ENCODE measurements around the gene ARSK.

The ARSK gene

DNA sequence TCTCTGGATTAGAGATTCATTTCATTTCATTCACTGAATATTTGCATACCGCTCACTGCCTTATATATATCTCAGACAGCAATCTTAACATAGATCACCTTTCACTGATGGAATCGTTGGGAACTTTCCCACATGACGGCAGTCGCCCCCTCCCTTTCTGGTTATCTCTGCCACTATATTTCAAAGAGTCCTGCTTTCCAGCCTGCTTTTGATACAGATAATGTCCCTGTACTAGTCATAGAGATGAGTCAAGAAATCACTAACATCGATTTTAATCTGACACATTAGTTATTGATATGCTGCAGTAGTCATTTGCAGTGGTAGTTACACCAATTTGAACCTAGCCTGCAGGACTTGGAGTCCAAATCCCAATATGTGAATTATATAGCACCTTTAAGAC lies 8.5 kb downstream of the ARSK start:
- DNase-seq (ENCODE audit: extremely low read depth in 1 of 2, low read depth in 1 of 2): no peak

DNA sequence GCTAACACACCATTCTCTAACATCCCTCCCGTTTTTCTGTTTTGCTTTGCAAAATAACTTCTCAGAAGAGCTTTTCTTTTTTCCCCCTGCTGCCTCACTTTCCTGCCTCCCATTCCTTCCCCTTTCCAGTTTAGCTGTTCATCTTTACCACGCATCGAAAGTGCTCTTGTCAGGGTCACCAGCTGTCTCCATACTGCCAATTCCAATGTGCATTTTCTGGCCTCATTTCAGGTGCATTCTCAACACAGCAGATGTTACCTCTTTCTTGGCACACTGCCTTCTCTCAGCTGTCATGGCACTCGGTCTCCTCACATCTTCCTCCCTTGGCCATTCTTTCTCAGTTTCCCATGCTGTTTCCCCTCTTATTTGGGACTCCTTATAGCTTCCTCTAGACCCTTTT lies 9.5 kb downstream of the ARSK start:
- no peak for DNase-seq (ENCODE audit: extremely low read depth in 1 of 2, low read depth in 1 of 2)

DNA sequence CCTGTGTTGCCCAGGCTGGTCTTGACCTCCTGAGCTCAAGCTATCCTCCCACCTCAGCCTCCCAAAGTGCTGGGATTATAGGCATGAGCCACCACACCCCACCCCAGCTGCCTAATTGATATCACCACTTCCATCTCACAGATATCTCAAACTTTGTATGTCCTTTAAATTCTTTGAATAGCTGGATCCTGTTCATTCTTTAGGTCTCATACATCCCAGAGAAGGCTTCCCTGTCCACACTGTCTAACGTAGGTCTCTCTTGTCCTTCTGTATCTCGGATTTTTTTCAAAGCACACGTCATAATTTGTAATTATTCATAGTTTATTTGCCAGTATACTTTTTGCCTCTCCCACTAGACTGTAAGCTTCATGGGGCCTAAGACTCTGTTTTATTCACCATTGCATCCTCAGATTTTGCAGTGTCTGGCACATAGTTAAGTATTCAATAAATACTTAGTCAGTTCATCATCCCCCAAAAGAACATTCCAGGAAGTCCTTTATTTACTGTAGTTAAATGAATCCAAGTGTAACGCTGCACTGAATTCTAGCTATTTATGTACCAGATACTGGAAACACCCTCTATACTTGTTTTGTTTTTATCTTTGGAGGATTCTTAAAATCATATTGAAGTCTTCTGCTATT lies 10.5 kb downstream of the ARSK start:
- no peak for DNase-seq (ENCODE audit: extremely low read depth in 1 of 2, low read depth in 1 of 2)

DNA sequence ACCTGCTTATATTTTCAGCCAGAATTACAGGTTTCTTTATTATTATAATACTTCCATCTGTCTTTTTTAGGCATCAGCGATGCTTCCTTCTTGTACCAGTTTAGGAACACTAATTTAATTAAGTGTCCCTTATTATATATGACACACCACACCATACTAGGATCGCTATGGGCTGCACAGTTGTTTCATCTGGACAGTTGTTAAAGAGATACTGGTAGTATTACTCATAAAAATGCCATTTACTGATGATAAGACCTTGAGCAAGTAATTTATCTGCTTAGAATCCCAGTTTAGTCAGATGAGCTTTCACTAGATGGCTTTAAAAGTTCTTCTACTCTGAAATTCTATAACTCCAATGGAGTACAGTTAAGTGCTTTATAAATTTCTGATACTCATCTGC lies 17.1 kb downstream of the ARSK start:
- no peak for DNase-seq (ENCODE audit: extremely low read depth in 1 of 2, low read depth in 1 of 2)

DNA sequence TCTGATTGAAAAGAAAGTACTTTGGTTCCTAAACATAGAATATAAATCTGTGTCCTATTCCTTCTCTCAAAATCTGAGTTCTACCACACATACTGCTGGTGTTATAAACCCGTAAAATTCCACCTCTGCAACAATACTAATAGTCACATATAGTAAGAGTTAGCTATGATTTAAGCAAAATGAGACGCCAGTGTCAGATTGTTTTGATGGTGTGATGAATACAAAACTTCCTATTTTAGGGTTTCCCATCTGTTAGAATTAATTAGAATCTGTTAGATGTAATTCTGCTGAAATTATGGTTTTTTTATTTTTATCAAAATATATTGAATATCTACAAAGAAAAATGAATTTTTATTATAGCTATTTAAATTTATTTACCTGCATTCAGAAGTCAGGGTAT lies 26.7 kb downstream of the ARSK start:
- DNase-seq (ENCODE audit: extremely low read depth in 1 of 2, low read depth in 1 of 2): no peak

DNA sequence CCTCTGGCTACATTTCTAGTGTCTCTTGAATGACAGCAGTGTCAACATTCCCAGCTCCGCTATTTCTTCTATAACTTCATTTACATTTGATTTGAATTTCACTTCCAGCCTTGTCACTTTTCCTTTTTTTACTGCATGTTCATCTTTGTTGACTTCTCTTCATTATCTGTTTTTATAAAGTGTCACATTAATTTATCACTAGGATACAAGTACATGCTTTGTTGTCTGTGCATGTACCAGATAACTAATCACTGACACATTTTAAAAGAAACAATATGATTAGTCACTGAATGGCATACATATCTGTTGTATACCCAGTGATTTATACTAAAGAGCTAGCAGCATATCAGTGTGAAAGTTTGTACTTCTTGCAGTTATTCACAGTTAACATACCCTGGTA lies 29.1 kb downstream of the ARSK start:
- DNase-seq (ENCODE audit: extremely low read depth in 1 of 2, low read depth in 1 of 2): no peak

DNA sequence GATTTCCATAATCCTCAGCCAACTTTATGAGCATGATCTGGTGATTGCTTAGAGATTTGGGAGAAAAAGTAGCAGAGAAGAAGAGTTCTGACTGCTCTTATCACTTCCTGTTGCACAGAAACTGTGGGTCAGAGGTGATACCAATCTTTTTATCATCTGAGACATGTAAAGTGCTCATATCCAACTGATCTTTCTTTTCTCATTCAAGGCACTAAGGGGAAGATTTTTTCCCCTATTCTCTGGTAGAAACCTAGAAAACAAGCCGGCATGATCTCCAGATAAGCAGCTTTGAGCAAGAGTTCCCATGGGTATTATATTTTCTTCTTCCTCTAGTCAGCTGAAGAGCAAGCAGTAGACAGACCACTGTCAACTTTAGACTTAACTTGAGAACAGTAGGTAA lies 36.0 kb downstream of the ARSK start:
- no peak for DNase-seq (ENCODE audit: extremely low read depth in 1 of 2, low read depth in 1 of 2)

DNA sequence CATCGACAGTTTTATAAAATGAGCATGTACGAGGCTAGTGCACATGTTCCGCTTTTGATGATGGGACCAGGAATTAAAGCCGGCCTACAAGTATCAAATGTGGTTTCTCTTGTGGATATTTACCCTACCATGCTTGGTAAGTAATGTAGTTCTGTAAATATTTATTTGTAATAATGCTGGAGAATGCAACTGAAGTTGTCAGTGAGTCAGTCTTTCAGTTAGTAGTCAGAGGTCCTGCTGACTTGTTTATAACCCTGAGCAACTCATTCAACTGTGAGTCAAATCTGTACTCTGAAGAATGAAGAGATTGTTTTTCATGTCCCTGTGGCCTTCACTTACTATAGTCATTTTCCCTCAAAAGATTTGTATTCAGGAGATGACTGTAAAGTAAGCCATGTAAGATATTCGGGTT lies 36.6 kb downstream of the ARSK start:
- no peak for DNase-seq (ENCODE audit: extremely low read depth in 1 of 2, low read depth in 1 of 2)

DNA sequence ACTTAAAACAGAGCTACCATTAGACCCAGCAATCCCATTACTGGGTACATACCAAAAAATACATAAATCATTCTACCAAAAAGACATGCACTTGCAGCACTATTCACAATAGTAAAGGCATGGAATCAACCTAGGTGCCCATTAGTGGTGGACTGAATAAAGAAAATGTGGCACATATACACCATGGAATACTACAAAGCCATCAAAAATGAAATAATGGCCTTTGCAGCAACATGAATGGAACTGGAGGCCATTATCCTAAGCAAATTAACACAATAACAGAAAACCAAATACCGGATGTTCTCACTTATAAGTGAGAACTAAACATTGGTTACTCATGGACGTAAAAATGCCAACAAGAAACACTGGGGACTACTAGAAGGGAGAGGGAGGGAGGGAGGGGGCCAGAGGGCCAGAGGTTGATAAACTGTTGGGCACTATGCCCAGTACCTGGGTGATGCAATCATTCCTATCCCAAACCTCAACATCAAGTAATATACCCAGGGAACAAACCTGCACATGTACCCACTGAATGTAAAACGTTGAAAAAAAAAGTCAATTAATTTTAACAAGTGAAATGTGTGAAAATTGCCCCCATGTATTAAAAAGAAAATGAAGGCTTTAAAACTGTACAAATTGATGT lies 40.5 kb downstream of the ARSK start:
- no peak for DNase-seq (ENCODE audit: extremely low read depth in 1 of 2, low read depth in 1 of 2)

DNA sequence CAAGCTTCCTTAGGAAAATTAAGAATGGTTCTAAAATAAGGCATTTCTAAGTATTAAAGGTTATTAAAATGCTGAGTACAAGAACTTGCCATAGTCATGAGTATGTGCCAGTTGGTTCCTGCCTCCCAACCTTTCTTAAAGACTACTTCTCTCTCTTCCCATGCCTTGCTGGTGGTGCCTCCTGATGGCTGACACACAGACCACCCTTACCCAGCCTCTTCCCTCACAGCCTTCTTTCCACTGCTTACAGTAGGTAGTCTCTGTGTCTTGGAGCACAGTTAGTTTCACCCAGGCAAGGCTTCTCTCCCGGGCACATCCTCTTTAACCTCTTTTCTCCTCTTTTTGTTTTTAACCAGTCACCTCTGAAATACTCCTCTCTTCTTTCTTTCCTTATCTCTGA lies 44.4 kb downstream of the ARSK start:
- DNase-seq (ENCODE audit: extremely low read depth in 1 of 2, low read depth in 1 of 2): no peak

DNA sequence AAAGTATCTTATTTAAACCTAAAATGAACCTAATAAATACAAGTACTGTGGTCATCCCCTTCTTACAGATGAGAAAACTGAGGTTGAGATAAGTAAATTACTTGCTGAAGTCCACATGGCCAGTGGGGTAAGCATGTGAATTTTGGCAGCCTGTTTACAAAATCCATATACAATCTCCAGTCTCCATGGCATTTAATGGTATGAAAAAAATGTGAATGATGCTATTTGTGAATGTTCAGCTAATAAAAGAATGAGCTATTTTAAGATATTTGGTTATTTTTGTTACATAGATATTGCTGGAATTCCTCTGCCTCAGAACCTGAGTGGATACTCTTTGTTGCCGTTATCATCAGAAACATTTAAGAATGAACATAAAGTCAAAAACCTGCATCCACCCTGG lies 45.7 kb downstream of the ARSK start:
- no peak for DNase-seq (ENCODE audit: extremely low read depth in 1 of 2, low read depth in 1 of 2)

DNA sequence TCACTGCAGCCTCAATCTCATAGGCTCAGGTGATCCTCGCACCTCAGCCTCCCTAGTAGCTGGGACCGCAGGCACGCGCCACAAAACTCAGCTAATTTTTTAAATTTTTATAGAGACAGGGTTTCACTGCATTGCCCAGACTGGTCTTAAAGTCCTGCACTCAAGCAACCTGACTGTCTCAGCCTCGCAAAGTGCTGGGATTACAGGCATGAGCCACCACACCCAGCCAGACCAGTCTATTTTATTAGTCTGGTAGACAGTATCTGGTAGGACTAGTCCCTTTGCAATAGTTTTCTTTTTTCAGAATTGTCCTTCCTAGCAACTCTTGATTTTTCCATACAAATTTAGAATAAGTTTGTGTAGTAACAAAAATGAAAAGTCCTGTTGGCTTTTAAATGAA lies 50.9 kb downstream of the ARSK start:
- DNase-seq (ENCODE audit: extremely low read depth in 1 of 2, low read depth in 1 of 2): no peak

DNA sequence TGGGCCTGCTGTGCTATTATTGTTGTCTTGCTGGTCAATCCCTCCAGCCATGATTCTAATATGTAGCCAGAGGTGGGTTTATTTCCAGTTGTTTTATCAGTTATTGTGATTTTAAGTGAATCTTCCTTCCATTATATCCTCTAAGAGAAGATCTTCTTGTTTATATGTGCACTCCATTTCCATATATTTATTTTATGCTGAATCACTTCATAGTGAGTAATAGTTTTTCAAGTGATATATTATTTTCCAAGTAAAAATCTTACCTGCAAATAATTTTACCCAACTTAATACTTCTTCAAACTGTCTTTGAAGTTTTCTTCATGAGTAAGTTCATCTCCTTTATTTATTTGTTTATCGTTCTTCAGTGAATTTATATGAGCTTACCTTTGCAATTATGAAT lies 51.5 kb downstream of the ARSK start:
- no peak for DNase-seq (ENCODE audit: extremely low read depth in 1 of 2, low read depth in 1 of 2)

DNA sequence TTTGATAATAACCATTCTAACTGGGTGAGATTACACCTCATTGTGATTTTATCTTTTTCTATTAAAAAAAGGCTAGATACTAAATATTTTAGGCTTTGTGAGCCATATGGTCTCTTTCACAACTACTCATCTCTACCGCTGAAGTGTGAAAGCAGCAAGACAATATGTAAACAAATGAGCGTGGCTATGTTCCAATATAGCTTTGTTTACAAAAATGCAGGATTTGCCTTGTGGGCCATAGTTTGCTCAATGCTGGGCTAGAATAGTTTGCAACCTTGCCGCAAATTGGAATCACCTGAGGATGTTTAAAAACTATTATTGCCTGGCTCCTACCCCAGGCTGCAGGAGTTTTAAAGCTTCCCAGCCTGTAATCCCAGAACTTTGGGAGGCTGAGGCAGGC lies 54.8 kb downstream of the ARSK start:
- DNase-seq (ENCODE audit: extremely low read depth in 1 of 2, low read depth in 1 of 2): no peak

DNA sequence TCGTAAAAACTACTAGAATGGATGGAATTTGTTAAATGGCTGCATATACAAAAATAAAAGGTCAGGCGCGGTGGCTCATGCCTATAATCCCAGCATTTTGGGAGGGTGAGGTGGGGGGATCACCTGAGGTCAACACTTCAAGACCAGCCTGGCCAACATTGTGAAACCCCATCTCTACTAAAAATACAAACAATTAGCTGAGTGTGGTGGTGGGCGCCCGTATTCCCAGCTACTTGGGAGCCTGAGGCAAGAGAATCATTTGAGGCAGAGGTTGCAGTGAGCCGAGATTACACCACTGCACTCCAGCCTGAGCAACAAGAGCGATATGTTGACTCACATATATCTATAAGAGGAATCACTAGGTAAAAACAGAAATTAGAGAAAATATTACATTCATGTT lies 55.6 kb downstream of the ARSK start:
- no peak for DNase-seq (ENCODE audit: extremely low read depth in 1 of 2, low read depth in 1 of 2)

DNA sequence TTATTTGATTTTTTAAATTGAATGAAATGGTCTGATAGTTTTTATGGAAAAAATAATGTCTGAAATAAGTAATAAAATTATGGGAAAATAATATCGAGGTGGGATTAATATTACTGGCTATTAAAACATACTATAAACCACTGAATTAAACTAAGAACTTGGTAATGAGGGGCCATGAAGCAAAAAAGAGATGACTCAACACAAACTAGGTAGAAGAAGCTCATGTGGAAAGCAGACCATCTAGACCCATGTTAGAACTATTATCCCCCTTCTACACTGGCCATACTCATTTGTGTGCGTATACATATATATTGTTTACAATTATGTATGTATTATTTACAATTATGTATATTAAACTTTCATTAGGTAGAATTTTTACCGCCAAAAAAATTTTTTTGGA lies 56.5 kb downstream of the ARSK start:
- no peak for DNase-seq (ENCODE audit: extremely low read depth in 1 of 2, low read depth in 1 of 2)

DNA sequence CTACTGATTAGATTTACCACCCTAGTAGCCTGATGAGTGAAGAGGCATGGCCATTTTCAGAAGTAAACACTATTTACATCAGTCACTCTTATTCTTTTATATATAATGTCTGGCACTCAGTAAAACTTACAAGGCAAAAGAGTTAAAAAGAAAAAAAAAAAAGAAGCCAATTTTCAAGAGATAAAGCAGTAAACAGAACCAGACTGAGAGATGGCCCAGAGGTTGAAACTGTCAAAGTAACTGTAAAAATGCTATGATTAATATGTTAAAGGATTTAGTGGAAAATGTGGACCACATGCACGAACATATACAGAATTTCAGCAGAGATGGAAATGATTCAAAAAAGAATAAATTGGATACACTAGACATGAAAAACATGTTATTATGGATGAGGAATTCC lies 58.6 kb downstream of the ARSK start:
- no peak for DNase-seq (ENCODE audit: extremely low read depth in 1 of 2, low read depth in 1 of 2)

DNA sequence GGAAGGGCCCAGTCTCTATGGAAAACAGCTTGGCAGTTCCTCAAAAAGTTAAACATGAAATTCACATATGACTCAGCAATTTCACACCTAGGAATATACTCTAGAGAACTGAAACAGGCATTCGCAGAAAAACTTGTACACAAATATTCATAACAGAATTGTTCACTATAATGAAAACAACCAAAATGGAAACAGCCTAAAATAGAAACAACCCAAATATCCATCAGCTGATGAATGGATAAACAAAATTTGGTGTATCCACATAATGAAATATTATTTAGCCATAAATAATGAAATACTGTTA lies 60.2 kb downstream of the ARSK start:
- DNase-seq (ENCODE audit: extremely low read depth in 1 of 2, low read depth in 1 of 2): no peak

DNA sequence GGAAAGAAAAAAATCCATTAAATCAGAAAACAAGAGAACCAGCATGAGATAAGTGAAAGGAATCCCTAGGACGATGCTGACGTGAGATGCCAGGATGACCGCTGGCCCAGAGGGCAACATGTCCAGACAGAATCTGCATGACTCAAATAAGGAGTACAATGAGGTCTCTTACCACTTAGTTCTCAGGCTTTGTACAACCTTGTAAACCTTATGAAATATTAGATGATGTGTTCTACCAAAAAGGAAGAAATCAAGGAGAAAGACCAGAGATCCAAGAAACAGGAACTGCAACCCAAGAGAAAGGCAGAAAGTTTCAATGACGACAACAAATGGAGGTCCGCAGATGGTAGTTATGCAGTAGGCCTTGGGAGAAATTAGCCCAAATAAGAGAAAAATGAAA lies 62.2 kb downstream of the ARSK start:
- DNase-seq (ENCODE audit: extremely low read depth in 1 of 2, low read depth in 1 of 2): no peak

DNA sequence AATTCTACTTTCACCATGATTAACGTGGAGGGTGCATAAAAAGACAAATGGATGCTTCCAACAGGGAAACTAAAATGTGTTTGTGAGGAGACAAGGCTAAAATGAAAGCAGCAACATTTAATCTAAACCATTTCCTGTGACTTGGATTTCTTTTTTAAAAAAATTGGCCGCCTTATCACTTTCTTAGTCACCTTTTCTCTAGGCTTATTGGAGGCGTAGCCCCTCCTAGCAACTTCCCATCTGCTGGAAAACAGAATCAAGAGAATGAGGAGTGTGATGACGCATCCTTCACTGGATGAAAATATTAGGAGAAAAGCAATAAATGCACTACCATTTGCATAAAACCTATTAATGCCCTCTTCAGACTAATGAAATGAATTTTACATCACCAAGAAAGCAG lies 64.2 kb downstream of the ARSK start:
- no peak for DNase-seq (ENCODE audit: extremely low read depth in 1 of 2, low read depth in 1 of 2)

DNA sequence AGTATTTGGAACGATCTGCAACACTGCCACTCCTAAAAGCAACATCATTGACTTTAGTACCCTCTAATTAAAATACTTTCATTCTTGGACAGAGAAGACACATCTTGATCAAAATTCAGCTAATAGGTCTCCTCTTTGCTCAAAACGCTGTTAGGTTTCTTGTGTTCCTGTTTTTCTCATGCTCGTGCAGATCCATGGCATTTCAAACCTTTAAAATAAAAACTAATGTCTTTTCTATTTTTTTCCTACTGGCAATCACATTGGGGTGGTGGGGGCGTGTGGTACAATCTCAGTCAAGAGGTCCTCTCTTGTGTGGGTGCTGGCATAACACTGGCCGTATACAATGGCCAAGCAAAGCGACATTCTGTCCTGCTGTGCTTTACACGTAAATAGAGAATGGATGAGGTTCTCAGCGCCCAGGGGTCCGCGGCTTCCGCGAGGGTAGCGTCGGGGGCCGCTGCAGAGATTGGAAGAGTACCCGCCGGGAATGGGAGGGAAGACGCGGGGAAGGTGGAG lies 64.7 kb downstream of the ARSK start:
- DNase-seq (ENCODE audit: extremely low read depth in 1 of 2, low read depth in 1 of 2): no peak

DNA sequence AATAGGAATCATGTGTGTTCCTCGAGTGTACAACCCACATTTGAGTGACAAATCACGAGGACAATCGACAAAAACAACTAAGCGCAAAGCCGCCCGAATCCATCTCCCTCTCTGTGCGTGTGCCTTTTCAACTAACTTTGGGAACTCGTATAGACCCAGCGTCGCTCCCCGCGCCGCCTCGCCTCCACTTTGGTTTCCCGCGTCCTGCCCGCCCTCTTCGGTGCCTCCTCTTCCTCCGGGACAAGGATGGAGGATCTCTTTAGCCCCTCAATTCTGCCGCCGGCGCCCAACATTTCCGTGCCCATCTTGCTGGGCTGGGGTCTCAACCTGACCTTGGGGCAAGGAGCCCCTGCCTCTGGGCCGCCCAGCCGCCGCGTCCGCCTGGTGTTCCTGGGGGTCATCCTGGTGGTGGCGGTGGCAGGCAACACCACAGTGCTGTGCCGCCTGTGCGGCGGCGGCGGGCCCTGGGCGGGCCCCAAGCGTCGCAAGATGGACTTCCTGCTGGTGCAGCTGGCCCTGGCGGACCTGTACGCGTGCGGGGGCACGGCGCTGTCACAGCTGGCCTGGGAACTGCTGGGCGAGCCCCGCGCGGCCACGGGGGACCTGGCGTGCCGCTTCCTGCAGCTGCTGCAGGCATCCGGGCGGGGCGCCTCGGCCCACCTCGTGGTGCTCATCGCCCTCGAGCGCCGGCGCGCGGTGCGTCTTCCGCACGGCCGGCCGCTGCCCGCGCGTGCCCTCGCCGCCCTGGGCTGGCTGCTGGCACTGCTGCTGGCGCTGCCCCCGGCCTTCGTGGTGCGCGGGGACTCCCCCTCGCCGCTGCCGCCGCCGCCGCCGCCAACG lies 65.3 kb downstream of the ARSK start, which contains the start of gene GPR150:
Gene GPR150 (plus strand): TSS at position 58 of the 840 bp plus-strand sequence. CDS start 189 bp downstream, at position 247.
- DNase-seq (ENCODE audit: extremely low read depth in 1 of 2, low read depth in 1 of 2): peak in 1 of 2 donors; percentile 49
